Muscle layer of duodenum (tissue), 2 donors: ENCODE measurements around the gene MLLT3.

Source experiments
- H3K27ac ChIP-seq: one replicate; pipeline ENCODE4 v1.7.0; 2013; ENCODE audit warnings: mild to moderate bottlenecking, low read length
- H3K27me3 ChIP-seq: one replicate; pipeline ENCODE4 v1.7.0; 2013; ENCODE audit warnings: low read depth, mild to moderate bottlenecking, control low read depth, low read length
- H3K36me3 ChIP-seq, 2 donors: one replicate each; pipeline ENCODE4 v1.7.0; 2013; ENCODE audit warnings: low read length in 2 of 2, control low read depth in 1 of 2, mild to moderate bottlenecking in 1 of 2; ENCODE audit not compliant: insufficient read depth in 2 of 2, control insufficient read depth in 1 of 2
- H3K4me1 ChIP-seq, 2 donors: one replicate each; pipeline ENCODE4 v1.7.0; 2013; ENCODE audit warnings: low read length in 2 of 2, mild to moderate bottlenecking in 2 of 2, control low read depth in 1 of 2, moderate library complexity in 1 of 2; ENCODE audit not compliant: insufficient read depth in 2 of 2, control insufficient read depth in 1 of 2
- H3K4me3 ChIP-seq, 2 donors: one replicate each; pipeline ENCODE4 v1.7.0; 2013; ENCODE audit warnings: low read length in 2 of 2, low read depth in 1 of 2, mild to moderate bottlenecking in 1 of 2
- H3K9me3 ChIP-seq, 2 donors: one replicate each; pipeline ENCODE4 v1.7.0; 2013; ENCODE audit warnings: low read length in 2 of 2, control low read depth in 1 of 2, mild to moderate bottlenecking in 1 of 2; ENCODE audit not compliant: control insufficient read depth in 1 of 2
- donor health status: healthy.

Gene MLLT3

DNA sequence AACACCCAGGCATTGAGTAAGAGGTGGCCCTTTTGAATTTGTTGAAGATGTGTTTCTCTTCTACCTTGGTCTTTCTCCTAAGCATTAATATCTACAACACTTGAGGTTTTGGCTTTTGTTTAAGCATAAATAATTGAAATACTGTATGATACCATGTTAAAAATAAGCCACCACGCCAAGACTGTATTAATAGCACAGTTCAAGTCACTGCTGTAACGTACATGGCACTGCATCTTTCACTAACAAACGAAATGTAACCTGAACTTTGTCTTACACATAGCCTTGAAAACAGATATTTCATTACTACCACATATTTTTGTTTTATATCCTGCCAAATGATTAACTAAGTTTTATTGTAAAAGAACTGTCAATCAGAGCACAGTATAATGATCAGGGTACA, 112.8 kb downstream of the MLLT3 start:
- H3K9me3 ChIP-seq, result no peaks in the 10 kb centered on the region
- H3K36me3 ChIP-seq, result no peaks in the 10 kb centered on the region
- no peak overlapping the region for H3K27ac ChIP-seq
- H3K27me3 ChIP-seq, result no peaks in the 10 kb centered on the region
- H3K4me3 ChIP-seq, result no peak overlapping the region
- peaks cover 5 to 19% of the 10 kb centered on the region in 2 donors for H3K4me1 ChIP-seq

DNA sequence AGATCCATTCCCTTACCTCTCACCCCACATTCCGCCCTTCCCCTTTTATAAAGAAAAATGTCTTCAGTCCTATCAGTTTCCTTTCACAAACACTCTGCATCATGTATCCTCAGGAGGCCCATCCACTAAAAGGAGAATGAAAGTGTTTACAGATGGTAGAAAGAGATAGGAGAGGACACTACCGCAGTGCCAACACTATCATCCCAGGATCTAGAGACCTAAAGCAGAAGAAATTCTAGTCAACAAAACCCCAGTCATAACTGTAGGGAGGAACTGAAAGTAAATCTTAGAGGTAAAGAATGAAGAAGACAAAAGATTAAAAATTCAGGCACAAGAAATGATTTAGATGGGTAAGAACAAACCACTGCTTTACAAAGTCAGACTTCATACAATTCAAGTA, 114.1 kb downstream of the MLLT3 start:
- H3K4me3 ChIP-seq, result no peak overlapping the region
- H3K36me3 ChIP-seq, result no peaks in the 10 kb centered on the region
- no peaks in the 10 kb centered on the region for H3K9me3 ChIP-seq
- H3K27me3 ChIP-seq, result no peaks in the 10 kb centered on the region
- H3K4me1 ChIP-seq, result peaks cover 5 to 19% of the 10 kb centered on the region in 2 donors
- H3K27ac ChIP-seq, result no peak overlapping the region

DNA sequence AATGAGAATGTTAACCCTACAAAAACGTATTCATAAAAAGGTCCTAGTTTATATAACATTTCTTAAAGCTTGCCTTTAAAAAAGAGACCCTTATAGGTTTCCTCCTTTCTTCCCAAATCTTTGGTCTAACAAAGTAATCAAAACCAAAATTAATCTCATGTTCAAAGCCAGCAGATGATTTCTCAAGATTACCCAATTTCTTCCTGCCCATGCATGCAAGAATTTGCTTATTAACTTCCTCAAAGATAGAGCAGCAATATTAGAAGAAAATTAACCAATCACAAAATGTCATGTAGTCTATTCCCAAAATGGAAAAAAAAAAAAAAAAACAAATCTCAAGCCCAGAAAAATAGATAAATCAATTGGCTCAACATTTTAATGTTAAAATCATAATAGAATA, 114.9 kb downstream of the MLLT3 start:
- no peaks in the 10 kb centered on the region for H3K27me3 ChIP-seq
- H3K4me3 ChIP-seq, result no peak overlapping the region
- H3K36me3 ChIP-seq, result no peaks in the 10 kb centered on the region
- H3K4me1 ChIP-seq, result peaks cover 5 to 19% of the 10 kb centered on the region in 2 donors
- H3K27ac ChIP-seq, result no peak overlapping the region
- no peaks in the 10 kb centered on the region for H3K9me3 ChIP-seq

DNA sequence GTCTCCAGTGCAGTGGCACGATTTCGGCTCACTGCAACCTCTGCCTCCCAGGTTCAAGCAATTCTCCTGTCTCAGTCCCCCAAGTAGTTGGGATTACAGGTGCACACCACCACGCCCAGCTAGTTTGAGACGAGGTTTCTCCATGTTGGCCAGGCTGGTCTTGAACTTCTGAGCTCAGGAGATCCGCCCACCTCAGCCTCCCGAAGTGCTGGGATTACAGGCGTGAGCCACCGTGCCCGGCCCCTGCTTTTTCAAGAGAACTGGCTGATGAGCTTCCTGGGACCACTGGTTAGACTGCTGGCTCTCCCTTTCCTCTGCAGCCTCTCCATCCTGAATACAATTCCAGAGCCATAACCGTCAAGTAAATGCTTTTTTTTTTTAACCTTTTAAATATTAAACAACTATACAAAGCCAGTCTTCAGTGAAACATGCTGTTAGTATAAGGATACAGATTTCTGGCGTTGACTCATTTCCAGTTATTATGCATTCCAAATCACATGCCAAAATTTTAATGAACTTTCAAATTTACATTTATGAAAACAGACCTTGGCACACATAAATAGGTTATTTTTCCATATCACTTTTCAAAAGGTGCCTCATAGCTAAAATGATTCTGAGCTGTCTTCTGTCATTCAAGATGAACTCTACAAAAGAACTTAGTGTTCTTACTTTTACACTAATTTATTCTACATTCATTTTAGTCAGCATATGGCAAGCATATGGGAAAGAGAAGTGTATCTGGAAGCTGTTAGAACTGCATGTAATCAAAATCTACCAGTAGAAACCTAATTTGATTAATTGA, 116.0 kb downstream of the MLLT3 start:
- Histone ChIP-seq H3K4me3 (no peak overlapping the region), H3K27ac (no peak overlapping the region), H3K9me3 (no peaks in the 10 kb centered on the region), H3K4me1 (peaks cover 5 to 10% of the 10 kb centered on the region in 2 donors), H3K36me3 (no peaks in the 10 kb centered on the region), H3K27me3 (no peaks in the 10 kb centered on the region)

DNA sequence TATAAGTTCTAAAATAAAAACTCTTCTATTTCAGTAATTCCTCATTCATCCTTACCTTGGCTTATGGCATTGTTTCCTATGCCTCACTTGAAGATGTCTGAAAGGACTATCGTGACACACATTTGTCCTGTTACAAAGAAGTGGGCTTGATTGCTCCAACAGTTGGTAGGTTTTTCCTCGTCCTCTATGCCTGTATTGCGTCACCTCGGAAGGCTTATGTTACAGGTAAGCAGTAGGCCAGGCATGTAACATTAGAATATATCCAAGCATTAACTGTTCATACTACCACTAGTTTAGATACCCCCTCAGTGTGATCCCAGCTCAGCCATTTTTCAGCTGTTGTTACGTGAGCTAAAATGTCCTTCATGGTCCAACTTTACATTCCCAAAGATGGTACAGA, 116.7 kb downstream of the MLLT3 start:
- H3K4me3 ChIP-seq, result no peak overlapping the region
- no peak overlapping the region for H3K27ac ChIP-seq
- no peaks in the 10 kb centered on the region for H3K27me3 ChIP-seq
- no peaks in the 10 kb centered on the region for H3K9me3 ChIP-seq
- peaks cover 5 to 10% of the 10 kb centered on the region in 2 donors for H3K4me1 ChIP-seq
- no peaks in the 10 kb centered on the region for H3K36me3 ChIP-seq

DNA sequence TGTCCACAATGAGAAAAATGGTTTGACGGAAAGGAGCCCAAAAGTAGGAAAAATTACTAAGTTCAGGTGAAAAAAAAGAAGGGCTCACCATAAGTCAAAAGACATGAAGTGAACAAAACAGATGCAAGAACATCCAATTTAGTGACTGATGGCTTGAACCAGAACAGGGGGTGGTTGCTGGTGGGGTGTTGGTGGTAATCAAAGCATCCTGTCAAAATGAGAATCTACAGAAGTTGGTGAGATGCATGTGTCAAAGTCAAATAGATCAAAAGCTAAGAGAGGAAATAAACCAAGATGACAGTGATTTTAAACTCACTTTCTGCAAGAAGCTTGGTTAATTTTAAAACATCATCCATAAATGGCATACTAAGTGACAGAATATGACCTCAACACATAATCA, 117.4 kb downstream of the MLLT3 start:
- Histone ChIP-seq H3K4me1 (peaks cover 5 to 10% of the 10 kb centered on the region in 2 donors), H3K4me3 (no peak overlapping the region), H3K36me3 (no peaks in the 10 kb centered on the region), H3K27ac (no peak overlapping the region), H3K9me3 (no peaks in the 10 kb centered on the region), H3K27me3 (no peaks in the 10 kb centered on the region)

DNA sequence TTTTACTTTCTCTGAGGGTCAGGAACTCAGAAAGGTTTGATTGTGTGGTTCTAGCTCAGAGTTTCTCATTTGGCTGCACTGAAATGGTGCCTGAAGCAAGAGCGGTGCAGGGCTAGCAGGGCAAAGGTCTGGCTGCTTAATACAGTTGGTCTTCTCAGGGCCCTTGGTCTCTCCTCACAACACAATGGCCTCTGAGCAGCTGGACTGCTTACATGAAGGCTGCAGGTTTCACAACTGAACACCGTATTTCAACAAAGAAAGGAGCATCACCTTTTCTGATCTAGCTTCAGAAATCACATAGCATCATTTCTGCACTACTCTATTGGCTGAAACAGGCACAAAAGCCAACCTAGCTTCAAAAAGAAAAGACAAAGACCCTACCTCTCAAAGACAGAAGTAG, 122.2 kb downstream of the MLLT3 start:
- H3K9me3 ChIP-seq, result no peaks in the 10 kb centered on the region
- no peak overlapping the region for H3K27ac ChIP-seq
- peaks cover 0 to 14% of the 10 kb centered on the region in 2 donors for H3K4me1 ChIP-seq
- H3K36me3 ChIP-seq, result no peaks in the 10 kb centered on the region
- no peak overlapping the region for H3K4me3 ChIP-seq
- H3K27me3 ChIP-seq, result no peaks in the 10 kb centered on the region

DNA sequence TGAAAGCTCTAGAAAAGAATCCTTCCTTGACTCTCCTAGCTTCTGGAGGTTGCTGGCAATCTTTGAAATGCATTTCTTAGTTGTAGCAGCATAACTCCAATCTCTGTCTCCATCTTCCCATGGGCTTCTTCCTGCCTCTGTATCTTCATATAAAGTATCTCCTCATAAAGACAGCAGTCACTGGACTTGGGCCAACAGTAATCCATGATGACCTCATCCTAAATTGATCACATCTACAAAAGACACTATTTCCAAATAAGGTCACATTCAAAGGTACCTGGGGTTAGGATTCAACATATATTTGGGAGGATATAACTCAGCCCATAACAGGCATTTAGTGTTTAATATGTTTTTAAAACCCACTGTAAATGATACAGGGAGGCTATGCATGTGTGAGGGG, 123.3 kb downstream of the MLLT3 start:
- no peaks in the 10 kb centered on the region for H3K36me3 ChIP-seq
- no peak overlapping the region for H3K27ac ChIP-seq
- no peaks in the 10 kb centered on the region for H3K9me3 ChIP-seq
- peaks cover 0 to 11% of the 10 kb centered on the region in 2 donors for H3K4me1 ChIP-seq
- no peaks in the 10 kb centered on the region for H3K27me3 ChIP-seq
- H3K4me3 ChIP-seq, result no peak overlapping the region

DNA sequence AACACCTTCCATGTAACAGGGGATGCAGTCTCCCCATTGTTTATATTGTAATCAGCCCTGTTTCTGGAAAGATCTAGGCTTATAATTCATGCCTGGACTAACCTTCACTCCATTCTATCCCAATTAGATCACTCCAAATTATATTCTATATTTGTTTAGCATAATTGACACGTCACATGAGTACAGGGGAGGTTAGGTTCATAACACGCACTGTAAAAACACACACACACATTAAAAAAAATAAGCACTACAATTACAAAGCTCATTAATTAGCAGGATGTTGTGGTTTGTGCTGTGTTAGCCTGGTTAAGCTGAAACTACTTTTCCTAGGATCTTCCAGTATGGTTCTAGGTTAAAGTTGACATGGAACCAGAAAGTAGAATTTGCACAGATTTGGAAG, 126.0 kb downstream of the MLLT3 start:
- Histone ChIP-seq H3K36me3 (no peaks in the 10 kb centered on the region), H3K27ac (no peak overlapping the region), H3K4me1 (peaks cover 0 to 11% of the 10 kb centered on the region in 2 donors), H3K9me3 (no peaks in the 10 kb centered on the region), H3K4me3 (no peak overlapping the region), H3K27me3 (no peaks in the 10 kb centered on the region)

DNA sequence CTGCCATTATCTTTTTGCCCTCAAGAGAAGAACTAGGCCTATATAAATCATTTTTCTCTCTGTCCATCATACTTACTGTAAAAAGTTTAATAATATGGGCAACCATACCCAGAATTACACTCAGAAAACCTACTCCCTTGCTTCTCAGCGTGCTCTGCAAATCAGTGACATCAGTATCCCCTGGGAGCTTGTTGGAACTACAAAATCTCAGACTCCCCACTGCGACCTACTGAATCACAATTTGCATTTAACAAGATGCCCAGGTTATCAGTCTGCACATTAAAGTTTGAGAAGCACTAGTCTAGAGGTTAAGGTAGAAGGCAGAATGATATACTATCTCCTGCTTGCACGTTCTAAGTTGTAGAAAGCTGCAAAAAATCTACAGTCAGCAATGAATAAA, 127.2 kb downstream of the MLLT3 start:
- Histone ChIP-seq H3K27me3 (no peaks in the 10 kb centered on the region), H3K27ac (no peak overlapping the region)

DNA sequence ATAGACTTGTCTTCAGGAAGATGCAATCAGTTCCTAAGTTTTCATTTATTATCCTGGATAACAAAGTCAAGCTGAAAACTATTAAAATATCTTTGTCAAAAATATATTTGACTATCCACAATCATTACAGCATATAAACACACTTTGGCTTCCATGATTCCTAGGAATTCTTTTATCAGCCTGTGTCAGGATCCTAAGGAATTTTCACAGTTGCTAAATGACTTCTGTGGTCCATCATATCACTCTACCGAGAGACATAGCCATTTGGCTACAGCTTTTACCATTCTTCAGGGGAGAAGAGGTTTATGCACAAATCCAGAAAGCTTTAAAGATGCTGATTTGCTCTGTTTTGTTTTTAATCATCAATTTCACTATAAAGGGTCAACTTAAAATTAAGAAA, 128.3 kb downstream of the MLLT3 start:
- Histone ChIP-seq H3K4me1 (peaks cover 0 to 11% of the 10 kb centered on the region in 2 donors), H3K36me3 (no peaks in the 10 kb centered on the region), H3K27me3 (no peaks in the 10 kb centered on the region), H3K9me3 (no peaks in the 10 kb centered on the region), H3K27ac (no peak overlapping the region), H3K4me3 (no peak overlapping the region)

More for the DNA sequence above, 127.2 kb downstream of the MLLT3 start:
- H3K4me3 ChIP-seq, result no peak overlapping the region
- no peaks in the 10 kb centered on the region for H3K36me3 ChIP-seq
- H3K9me3 ChIP-seq, result no peaks in the 10 kb centered on the region
- peaks cover 0 to 11% of the 10 kb centered on the region in 2 donors for H3K4me1 ChIP-seq

DNA sequence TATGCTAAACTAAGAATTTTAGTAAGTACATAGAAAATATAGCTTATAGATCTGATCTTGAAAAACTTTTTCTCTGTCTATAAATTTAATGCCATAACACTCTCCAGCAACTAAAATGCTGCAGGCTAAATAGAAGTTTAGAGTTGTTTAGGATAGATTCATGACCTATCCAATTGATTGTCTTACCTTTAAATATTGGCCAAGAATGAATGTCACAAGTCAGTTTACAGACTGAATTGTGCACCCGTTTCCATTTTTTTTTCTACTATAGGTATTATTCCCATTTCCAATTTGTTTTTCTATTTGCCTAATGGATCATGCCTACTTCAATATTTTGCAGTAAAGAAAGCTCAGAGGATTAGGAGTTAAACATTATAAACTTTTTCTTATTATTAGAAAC, 129.5 kb downstream of the MLLT3 start:
- Histone ChIP-seq H3K9me3 (no peaks in the 10 kb centered on the region), H3K36me3 (no peaks in the 10 kb centered on the region), H3K27ac (no peak overlapping the region), H3K27me3 (no peaks in the 10 kb centered on the region), H3K4me3 (no peak overlapping the region), H3K4me1 (peaks cover 0 to 11% of the 10 kb centered on the region in 2 donors)
